IPS DF 6.9 (cell line): Measurements from ENCODE around the gene THOC5.

Experiments used
- DNase-seq: peaks from one replicate; pipeline ENCODE4 v3.0.0-alpha.2; 2013; ENCODE audit warnings: low read depth, low spot score
- H3K27ac ChIP-seq: one replicate; pipeline ENCODE4 v1.5.1; 2013; ENCODE audit warnings: low read length, control low read depth
- H3K27me3 ChIP-seq: 2 replicates; pipeline ENCODE4 v1.6.1; 2013; ENCODE audit warnings: mild to moderate bottlenecking, low read length; ENCODE audit not compliant: control insufficient read depth, insufficient read depth
- H3K36me3 ChIP-seq: 2 replicates; pipeline ENCODE4 v1.6.1; 2013; ENCODE audit warnings: low read length; ENCODE audit not compliant: control insufficient read depth, insufficient read depth
- H3K4me1 ChIP-seq: 2 replicates; pipeline ENCODE4 v1.6.1; 2013; ENCODE audit warnings: low read length; ENCODE audit not compliant: control insufficient read depth, insufficient read depth
- H3K4me3 ChIP-seq: 2 replicates; pipeline ENCODE4 v1.5.1; 2013; ENCODE audit warnings: mild to moderate bottlenecking, low read length
- H3K9me3 ChIP-seq: 2 replicates; pipeline ENCODE4 v1.6.1; 2013; ENCODE audit warnings: low read length, inconsistent platforms; ENCODE audit not compliant: control insufficient read depth, insufficient read depth
- WGBS: extraction: QIAGEN DNeasy Blood & Tissue Kit; methylation state at CpG from one replicate; pipeline ENCODE4 v1.1.7; 2013; ENCODE audit warnings: mixed read lengths, missing lambda C conversion rate; ENCODE audit not compliant: insufficient read length, insufficient coverage; 5-methylcytosine and 5-hydroxymethylcytosine counted together

Gene THOC5

DNA sequence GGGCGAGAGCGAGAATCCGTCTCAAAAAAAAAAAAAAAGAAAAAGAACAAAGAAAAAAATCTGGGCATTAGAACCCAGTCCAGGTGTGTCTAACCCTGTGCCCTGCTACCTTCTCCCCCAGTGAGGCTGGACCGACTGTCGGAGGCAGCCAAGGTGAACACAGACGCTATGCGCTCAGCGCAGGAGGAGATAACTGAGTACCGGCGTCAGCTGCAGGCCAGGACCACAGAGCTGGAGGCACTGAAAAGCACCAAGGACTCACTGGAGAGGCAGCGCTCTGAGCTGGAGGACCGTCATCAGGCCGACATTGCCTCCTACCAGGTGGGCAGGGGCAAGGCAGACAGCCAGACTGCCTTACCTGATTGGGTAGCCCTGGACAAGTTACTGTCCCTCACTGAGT, 70.3 kb downstream of the THOC5 start:
- peaks cover 4% of the 10 kb centered on the region; the same call in 1 of the 2 replicates for H3K36me3 ChIP-seq
- no peaks in the 10 kb centered on the region for H3K9me3 ChIP-seq
- H3K27ac ChIP-seq = no peak overlapping the region
- peaks cover 9% of the 10 kb centered on the region for H3K4me1 ChIP-seq
- DNase-seq = no peak
- no CpG with 5 or more reads among the region's 13 CpGs for WGBS
- no peak overlapping the region for H3K4me3 ChIP-seq
- peaks cover 28% of the 10 kb centered on the region for H3K27me3 ChIP-seq

DNA sequence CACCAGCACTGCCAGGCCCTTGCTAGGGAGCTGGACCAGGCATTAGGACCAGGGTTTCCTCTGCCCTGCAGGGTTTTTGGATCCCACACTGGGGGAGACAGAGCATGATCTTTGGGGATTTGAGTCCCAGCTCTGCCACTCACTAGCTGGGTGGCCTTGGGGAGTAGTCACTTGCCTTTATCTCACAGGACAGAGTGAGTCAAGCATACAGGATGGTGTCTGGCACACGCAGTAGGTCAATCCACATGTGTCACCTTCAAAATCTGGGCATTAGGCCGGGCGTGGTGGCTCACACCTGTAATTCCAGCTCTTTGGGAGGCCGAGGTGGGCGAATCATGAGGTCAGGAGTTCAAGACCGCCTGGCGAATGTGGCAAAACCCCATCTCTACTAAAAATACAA, 70.8 kb downstream of the THOC5 start:
- H3K27me3 ChIP-seq = peaks cover 28% of the 10 kb centered on the region
- DNase-seq = no peak
- H3K27ac ChIP-seq = no peak overlapping the region

DNA sequence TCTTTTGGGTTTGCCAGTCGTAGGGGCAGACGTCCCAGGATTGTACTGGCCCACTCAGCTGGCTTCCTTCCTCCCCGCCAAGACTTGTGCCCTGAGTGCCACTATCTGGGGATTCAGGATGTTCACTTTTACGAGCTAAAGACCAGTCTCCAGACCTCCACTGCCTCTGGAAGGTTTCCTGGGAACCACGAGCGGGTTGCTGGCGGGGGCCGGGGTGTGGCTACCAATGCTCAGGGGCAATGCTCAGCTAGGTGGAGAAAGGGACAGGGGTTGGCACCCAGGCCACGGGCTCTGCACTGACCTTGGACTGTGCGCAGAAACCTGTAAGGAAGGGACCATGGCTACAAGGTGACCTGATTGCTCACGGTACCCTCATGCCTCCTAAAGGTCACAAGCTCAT, 71.3 kb downstream of the THOC5 start:
- H3K27ac ChIP-seq = no peak overlapping the region
- DNase-seq = no peak
- WGBS = no CpG with 5 or more reads among the region's 11 CpGs
- H3K4me3 ChIP-seq = no peak overlapping the region
- peaks cover 12% of the 10 kb centered on the region for H3K4me1 ChIP-seq
- H3K27me3 ChIP-seq = peaks cover 28% of the 10 kb centered on the region
- no peaks in the 10 kb centered on the region for H3K9me3 ChIP-seq
- H3K36me3 ChIP-seq = peaks cover 4% of the 10 kb centered on the region; the same call in 1 of the 2 replicates

More for the DNA sequence above, 70.8 kb downstream of the THOC5 start:
- peaks cover 12% of the 10 kb centered on the region for H3K4me1 ChIP-seq
- no peaks in the 10 kb centered on the region for H3K9me3 ChIP-seq
- no peak overlapping the region for H3K4me3 ChIP-seq
- peaks cover 4% of the 10 kb centered on the region; the same call in 1 of the 2 replicates for H3K36me3 ChIP-seq
- WGBS = no CpG with 5 or more reads among the region's 7 CpGs

DNA sequence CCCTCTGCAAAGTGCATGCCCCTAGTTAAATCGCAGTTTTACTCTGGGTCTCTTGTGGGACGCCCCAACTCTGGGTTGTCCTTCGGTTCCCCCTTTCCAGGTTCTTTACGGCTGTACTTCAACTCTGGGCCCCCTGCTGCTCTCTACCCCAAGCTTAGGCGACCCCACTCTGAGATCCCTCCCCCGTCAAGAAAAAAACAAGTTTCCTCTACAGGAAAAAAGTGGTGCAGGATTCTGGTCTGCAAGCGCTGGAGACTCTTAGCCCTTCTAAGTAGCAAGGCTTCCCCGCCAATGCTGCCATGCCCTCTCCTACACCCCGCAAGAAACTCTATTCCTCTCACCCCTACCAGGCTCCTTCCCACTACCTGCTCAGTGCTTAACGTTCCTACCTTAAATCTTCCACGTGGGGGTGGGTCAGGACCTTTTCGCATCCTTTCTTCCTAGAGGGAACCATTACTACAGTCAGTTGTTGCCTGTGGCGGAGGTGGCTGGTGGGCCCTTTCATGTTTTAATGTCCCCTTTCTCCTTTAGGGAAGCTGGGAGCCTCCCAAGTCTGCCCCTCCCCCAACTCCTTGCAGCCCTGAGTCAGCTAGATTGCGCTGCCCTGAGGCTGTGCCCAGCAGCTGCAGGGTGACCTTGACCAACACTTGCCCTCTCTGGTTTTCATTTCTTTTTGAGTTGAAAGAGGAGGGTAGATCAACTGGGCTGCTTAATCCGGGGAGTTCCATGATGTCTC, 72.1 kb downstream of the THOC5 start:
- H3K27ac ChIP-seq = no peak overlapping the region
- WGBS = no CpG with 5 or more reads among the region's 15 CpGs
- peak; percentile 68 for DNase-seq
- H3K4me3 ChIP-seq = peak overlapping the region; percentile 32; the same call in 1 of the 2 replicates
- H3K9me3 ChIP-seq = no peaks in the 10 kb centered on the region
- H3K36me3 ChIP-seq = peaks cover 4% of the 10 kb centered on the region; the same call in 1 of the 2 replicates
- peaks cover 12% of the 10 kb centered on the region for H3K4me1 ChIP-seq
- H3K27me3 ChIP-seq = peaks cover 28% of the 10 kb centered on the region

DNA sequence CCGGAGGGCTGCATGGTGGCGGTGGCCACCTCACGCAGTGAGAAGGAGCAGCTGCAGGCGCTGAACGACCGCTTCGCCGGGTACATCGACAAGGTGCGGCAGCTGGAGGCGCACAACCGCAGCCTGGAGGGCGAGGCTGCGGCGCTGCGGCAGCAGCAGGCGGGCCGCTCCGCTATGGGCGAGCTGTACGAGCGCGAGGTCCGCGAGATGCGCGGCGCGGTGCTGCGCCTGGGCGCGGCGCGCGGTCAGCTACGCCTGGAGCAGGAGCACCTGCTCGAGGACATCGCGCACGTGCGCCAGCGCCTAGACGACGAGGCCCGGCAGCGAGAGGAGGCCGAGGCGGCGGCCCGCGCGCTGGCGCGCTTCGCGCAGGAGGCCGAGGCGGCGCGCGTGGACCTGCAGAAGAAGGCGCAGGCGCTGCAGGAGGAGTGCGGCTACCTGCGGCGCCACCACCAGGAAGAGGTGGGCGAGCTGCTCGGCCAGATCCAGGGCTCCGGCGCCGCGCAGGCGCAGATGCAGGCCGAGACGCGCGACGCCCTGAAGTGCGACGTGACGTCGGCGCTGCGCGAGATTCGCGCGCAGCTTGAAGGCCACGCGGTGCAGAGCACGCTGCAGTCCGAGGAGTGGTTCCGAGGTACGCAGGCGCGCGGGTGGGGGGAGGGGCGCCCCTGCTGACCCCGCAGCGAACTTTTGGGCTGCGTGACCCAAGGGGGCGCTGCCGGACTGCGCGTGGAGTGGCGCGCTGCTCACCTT, 72.9 kb downstream of the THOC5 start:
- H3K36me3 ChIP-seq = peaks cover 4% of the 10 kb centered on the region; the same call in 1 of the 2 replicates
- no CpG with 5 or more reads among the region's 107 CpGs for WGBS
- peaks cover 12% of the 10 kb centered on the region for H3K4me1 ChIP-seq
- DNase-seq = no peak
- H3K27me3 ChIP-seq = peaks cover 28% of the 10 kb centered on the region
- no peaks in the 10 kb centered on the region for H3K9me3 ChIP-seq
- H3K4me3 ChIP-seq = peak overlapping the region; percentile 32; the same call in 1 of the 2 replicates
- no peak overlapping the region for H3K27ac ChIP-seq

DNA sequence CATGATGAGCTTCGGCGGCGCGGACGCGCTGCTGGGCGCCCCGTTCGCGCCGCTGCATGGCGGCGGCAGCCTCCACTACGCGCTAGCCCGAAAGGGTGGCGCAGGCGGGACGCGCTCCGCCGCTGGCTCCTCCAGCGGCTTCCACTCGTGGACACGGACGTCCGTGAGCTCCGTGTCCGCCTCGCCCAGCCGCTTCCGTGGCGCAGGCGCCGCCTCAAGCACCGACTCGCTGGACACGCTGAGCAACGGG, 73.4 kb downstream of the THOC5 start:
- no peaks in the 10 kb centered on the region for H3K9me3 ChIP-seq
- peaks cover 28% of the 10 kb centered on the region for H3K27me3 ChIP-seq
- no peak for DNase-seq
- peaks cover 4% of the 10 kb centered on the region; the same call in 1 of the 2 replicates for H3K36me3 ChIP-seq
- no CpG with 5 or more reads among the region's 39 CpGs for WGBS
- H3K4me1 ChIP-seq = peaks cover 12% of the 10 kb centered on the region
- peak overlapping the region; percentile 32; the same call in 1 of the 2 replicates for H3K4me3 ChIP-seq
- H3K27ac ChIP-seq = no peak overlapping the region

DNA sequence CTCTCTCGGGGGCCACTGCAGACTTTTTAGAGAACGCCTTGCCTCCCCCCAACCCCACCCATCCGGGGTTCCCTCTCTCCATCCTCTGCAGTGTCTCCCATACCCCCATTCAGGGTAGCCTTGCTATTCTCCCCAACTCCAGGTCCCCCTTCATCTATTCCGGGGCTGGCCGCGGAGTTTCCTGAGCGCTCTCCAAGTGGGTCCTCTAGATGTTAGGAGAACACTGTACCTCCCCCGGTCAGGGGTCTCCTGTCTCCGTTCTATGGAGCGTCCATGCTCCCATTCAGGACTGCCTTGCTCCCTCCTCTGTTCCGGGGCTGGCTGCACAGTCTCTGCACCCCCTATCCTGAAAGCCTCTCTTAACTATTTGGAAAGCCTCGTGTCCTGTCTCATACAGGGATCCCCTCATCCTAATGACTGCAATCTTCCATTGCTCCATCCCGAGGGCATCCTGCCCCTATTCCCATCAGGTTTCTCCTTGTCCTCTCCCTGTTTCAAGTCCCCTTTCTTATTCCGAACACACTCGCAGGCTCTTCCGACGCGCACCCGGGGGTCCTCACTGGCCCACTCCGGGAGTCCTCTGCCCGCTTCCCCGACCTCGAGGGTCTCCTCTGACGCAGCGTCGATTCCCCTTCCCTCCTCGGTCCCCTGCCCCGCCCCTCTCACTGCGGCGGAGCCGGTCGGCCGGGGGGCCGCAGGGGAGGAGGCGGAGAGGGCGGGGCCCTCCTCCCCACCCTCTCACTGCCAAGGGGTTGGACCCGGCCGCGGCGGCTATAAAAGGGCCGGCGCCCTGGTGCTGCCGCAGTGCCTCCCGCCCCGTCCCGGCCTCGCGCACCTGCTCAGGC, 73.9 kb downstream of the THOC5 start, which contains the start of gene NEFH:
TSS of gene NEFH (plus strand) at position 802 of the 845 bp plus-strand sequence. CDS start 45 bp downstream, outside the sequence.
- no CpG with 5 or more reads among the region's 48 CpGs for WGBS
- Histone ChIP-seq H3K9me3 (no peaks in the 10 kb centered on the region), H3K27me3 (peaks cover 28% of the 10 kb centered on the region), H3K36me3 (peaks cover 4% of the 10 kb centered on the region; the same call in 1 of the 2 replicates), H3K4me3 (peak within 1 kb of the TSS; percentile 32; the same call in 1 of the 2 replicates), H3K27ac (no peak within 1 kb of the TSS), H3K4me1 (peaks cover 12% of the 10 kb centered on the region)
- no peak for DNase-seq

DNA sequence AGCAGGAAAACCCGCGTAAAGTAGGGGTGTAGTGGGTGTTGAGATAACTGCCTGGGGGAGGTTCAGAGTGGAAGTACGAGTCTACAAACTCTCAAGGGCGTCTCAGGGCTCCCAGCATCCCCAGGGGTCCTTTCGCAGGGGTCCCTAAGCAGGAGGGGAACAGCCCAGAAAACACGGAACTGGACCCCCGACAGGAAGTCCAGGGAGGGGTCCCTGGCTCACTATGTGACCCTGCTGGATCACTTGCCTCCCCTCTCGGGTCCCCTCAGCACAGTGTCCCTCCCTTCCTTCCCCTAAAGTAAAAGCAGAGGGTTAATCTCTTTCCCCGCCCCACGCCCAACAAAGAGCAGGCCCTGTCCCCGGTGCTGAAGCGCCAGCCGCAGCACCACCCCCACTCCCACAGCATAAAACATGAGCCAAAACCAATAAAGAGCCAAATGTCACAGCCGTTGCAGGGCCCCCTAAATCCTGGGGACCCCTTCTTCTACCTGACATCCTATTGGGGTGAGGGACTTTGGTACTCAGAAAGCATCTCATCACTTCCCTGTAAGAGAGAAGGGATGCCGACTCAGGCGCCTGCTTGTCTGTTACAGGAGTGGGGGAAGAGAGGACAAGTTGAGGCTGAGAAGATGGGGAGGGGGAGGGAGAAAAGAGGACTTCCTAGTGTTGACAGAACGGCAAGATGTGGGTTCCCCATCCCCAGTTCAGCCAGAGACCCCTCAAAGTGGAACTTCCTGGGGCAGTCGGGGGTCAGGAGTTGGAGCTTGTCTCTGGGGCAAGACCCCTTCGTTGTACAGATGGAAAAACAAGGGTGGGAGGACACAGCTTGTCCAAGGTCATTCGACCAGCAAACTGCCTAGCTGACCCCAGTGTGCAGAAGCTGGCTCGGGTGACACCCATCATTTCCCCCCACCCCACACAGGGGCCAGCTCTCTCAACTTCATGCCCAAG, 75.0 kb downstream of the THOC5 start:
- Histone ChIP-seq H3K4me3 (no peak overlapping the region), H3K4me1 (peaks cover 12% of the 10 kb centered on the region), H3K27ac (no peak overlapping the region), H3K9me3 (no peaks in the 10 kb centered on the region), H3K36me3 (peaks cover 4% of the 10 kb centered on the region; the same call in 1 of the 2 replicates), H3K27me3 (peaks cover 28% of the 10 kb centered on the region)
- no peak for DNase-seq
- no CpG with 5 or more reads among the region's 21 CpGs for WGBS

DNA sequence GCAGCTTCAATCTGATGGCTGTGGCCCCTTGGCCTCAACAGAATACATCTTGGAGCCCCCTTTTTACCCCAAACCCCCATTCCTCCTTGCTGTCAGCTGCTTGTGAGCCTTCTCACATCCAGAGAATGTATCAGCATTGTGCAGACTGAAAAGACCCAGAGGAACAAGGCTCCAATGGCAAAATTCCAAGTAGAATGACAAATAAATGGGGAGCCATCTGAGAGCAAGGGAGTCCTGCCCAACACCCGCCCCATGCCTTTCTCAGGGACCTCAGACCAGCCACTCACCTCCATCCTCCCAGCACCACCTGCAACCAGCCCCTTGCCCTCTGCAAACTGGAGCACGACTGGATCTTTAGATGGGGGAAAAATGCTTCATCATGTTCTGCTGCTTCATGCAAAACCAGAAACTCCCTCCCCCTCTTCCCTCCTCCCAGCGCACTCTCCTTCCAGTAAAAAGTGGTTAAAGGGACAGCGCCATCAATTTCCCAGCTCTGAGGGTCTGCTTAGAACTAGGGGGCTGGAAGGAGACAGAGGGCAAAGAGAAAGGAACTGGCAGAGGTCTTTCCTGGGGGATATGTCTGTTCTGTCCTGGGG, 75.7 kb downstream of the THOC5 start:
- H3K27ac ChIP-seq = no peak overlapping the region
- peaks cover 28% of the 10 kb centered on the region for H3K27me3 ChIP-seq
- peaks cover 4% of the 10 kb centered on the region; the same call in 1 of the 2 replicates for H3K36me3 ChIP-seq
- peaks cover 12% of the 10 kb centered on the region for H3K4me1 ChIP-seq
- H3K4me3 ChIP-seq = no peak overlapping the region
- no CpG with 5 or more reads among the region's 4 CpGs for whole genome bisulfite sequencing
- no peak for DNase-seq
- H3K9me3 ChIP-seq = no peaks in the 10 kb centered on the region
